HepG2 (cell line): ENCODE data around the gene CTDP1.

Source experiments
- BHLHE40 ChIP-seq: IDR thresholded peaks from 2 replicates; pipeline ENCODE4 v1.6.1; 2011; ENCODE audit warnings: low read length, improper control_type of control experiment
- EZH2 ChIP-seq: conservative IDR thresholded peaks from 2 replicates; pipeline ENCODE4 v1.6.1; 2012; ENCODE audit warnings: mild to moderate bottlenecking, low read depth, low read length, moderate library complexity
- KAT2B ChIP-seq: fragments of 150-350 bp; IDR thresholded peaks from 2 replicates; pipeline ENCODE4 v1.6.1; 2014; ENCODE audit warnings: low read depth, low read length, borderline replicate concordance
- NONO ChIP-seq, 2 experiments: fragments of 450-650 bp in 1 of 2; sonication (generic) in 1 of 2; formaldehyde crosslinking in 1 of 2; IDR thresholded peaks in 1 of 2; conservative IDR thresholded peaks in 1 of 2; 2 replicates each; pipeline versions ENCODE4 v1.6.1 to v1.8.0; 2017 to 2022; ENCODE audit warnings: mild to moderate bottlenecking in 1 of 2, missing genetic modification reagents in 1 of 2, moderate library complexity in 1 of 2
- NR2F1 ChIP-seq, 2 experiments: fragments of 450-650 bp in 1 of 2; formaldehyde crosslinking in 1 of 2; IDR thresholded peaks; 2 replicates each; pipeline versions ENCODE4 v1.5.0 to v1.6.1; 2016 to 2020; ENCODE audit warnings: mild to moderate bottlenecking in 1 of 2, missing compliant biosample characterization in 1 of 2, missing genetic modification reagents in 1 of 2, moderate library complexity in 1 of 2
- POLR2AphosphoS5 ChIP-seq: IDR thresholded peaks from 2 replicates; pipeline ENCODE4 v1.6.1; 2012; ENCODE audit warnings: low read depth, low read length
- RNF219 ChIP-seq: sonication (generic); formaldehyde crosslinking; IDR thresholded peaks from 2 replicates; pipeline ENCODE4 v1.5.0; 2020; ENCODE audit warnings: mild to moderate bottlenecking, missing genetic modification reagents
- SETDB1 ChIP-seq: sonication (generic); formaldehyde crosslinking; IDR thresholded peaks from 2 replicates; pipeline ENCODE4 v1.5.1; 2020; ENCODE audit warnings: missing genetic modification reagents, mild to moderate bottlenecking, borderline replicate concordance
- ZFP36 ChIP-seq: fragments of 150-350 bp; IDR thresholded peaks from 2 replicates; pipeline ENCODE4 v1.6.1; 2018; ENCODE audit warnings: borderline replicate concordance, low read length, low read depth; ENCODE audit not compliant: partially characterized antibody
- ZNF574 ChIP-seq: sonication (generic); formaldehyde crosslinking; IDR thresholded peaks from 2 replicates; pipeline ENCODE4 v1.4.0; 2020; ENCODE audit warnings: missing genetic modification reagents
- ZNF609 ChIP-seq: sonication (generic); formaldehyde crosslinking; IDR thresholded peaks from 2 replicates; pipeline ENCODE4 v1.4.0; 2020; ENCODE audit warnings: mild to moderate bottlenecking, missing genetic modification reagents, borderline replicate concordance
- ZNF768 ChIP-seq: sonication (generic); formaldehyde crosslinking; IDR thresholded peaks from 2 replicates; pipeline ENCODE4 v1.4.0; 2020; ENCODE audit warnings: missing genetic modification reagents

GRCh38 chr18:79800371-79801180 lies 121.0 kb downstream of the CTDP1 start:
- TF ChIP-seq BHLHE40 (no peak), NONO (IDR thresholded peaks at IDR 0.05) (no peak), NONO (CRISPR knock-in tag; conservative IDR thresholded peaks at IDR 0.05) (no peak), EZH2 (no peak), ZNF609 (CRISPR knock-in tag) (no peak), KAT2B (no peak), POLR2AphosphoS5 (no peak), NR2F1 (CRISPR knock-in tag; IDR thresholded peaks at IDR 0.05) (no peak), ZFP36 (no peak), ZNF574 (CRISPR knock-in tag) (no peak), ZNF768 (CRISPR knock-in tag) (no peak), SETDB1 (CRISPR knock-in tag) (no peak), RNF219 (CRISPR knock-in tag) (no peak)
